Measurements from ENCODE around the gene CACNA1C.

CACNA1C gene

DNA sequence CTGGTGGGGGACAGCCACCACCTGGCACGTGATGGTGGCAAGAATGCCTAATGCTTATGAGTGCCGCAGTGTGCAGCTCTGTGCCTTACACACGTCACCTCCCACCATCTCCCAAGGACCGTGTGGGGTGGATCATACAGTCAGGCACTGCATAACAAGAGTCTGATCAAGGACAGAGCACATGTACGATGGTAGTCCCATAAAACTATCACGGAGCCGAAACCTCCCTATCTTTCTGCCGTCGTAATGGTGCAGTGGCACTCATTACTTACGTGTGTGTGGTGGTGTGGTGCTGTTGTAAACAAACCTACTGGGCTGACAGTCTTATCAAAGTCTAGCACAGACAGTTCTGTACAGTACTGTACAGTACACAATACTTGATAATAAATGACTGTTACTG lies 89.3 kb downstream of the CACNA1C start:
- no peak for DNase-seq

DNA sequence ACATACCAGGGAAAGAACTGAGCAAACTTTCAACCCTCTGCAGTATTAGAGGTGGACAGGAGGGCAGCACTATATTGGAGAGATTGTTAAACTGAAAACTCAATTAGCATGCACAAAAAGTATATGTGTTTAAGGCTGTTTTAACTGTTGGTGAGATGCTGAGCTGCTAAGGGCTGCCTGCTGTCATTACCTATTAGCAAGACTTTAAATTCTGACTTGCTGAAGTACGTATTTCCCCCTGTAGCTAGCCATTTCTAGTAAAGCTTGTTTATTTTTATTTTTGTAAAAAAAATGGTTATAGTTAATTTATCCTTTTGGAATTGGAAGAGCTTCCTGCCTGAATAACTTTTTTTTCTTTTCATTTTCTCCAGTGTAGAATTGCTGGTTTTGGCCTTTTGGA lies 92.2 kb downstream of the CACNA1C start:
- DNase-seq = no peak

DNA sequence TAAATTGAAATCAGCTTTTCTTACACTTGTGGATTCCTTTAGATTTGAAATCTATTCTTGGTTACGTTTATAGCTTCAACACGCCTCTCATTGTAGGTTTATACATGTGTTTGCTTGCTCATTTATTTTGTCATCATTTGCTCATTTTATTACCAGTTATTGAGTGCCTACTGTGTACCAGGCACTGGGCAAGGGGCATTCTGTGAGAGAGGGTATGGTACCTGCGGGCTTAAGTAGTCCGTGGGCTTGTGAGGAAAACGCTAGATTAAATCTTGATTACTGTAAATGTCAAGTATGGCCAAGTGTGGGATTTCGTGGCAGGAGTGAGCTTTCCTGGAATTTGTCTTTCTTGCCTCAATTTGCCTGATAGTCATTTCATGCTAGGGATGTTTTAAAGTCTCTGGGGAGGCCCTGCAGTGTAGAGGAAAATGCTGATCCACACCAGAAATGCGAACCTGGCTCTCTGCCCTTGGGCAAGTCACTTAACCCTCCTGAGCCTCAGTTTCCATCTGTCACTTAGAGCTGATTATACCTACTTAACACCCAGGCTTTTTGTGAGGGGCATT lies 92.7 kb downstream of the CACNA1C start:
- no peak for DNase-seq

- no peak for DNase-seq
These were observed 94.5 kb downstream of the CACNA1C start for GRCh38 chr12:2147335-2147734.

- DNase-seq = no peak
These were observed 96.3 kb downstream of the CACNA1C start for GRCh38 chr12:2149091-2149490.

DNA sequence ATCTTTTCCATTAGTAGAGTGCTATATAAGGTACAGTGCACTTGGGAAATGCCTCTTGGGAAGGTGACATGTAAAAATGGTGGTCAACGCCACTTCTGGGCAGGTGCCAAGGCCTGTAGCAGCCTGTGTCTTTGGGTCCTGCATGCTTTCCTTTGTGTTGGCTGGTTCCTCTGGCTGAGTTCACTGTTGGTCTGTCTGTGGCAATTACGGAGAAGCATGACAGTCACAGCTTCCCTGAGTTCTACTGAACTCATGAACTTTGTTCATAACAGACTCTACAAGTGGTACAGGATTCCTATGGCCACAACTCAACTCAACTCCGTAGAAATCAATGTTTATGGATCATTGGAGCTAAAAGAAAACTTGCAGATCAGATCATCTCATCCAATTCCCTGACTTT lies 98.0 kb downstream of the CACNA1C start:
- DNase-seq = no peak

GRCh38 chr12:2151391-2151790 lies 98.6 kb downstream of the CACNA1C start:
- peak; percentile 24 for DNase-seq

- DNase-seq = no peak
These were observed 99.3 kb downstream of the CACNA1C start for GRCh38 chr12:2152134-2152533.

- DNase-seq = no peak
These were observed 101.3 kb downstream of the CACNA1C start for GRCh38 chr12:2154050-2154449.

GRCh38 chr12:2154521-2154920 lies 101.7 kb downstream of the CACNA1C start:
- no peak for DNase-seq

DNA sequence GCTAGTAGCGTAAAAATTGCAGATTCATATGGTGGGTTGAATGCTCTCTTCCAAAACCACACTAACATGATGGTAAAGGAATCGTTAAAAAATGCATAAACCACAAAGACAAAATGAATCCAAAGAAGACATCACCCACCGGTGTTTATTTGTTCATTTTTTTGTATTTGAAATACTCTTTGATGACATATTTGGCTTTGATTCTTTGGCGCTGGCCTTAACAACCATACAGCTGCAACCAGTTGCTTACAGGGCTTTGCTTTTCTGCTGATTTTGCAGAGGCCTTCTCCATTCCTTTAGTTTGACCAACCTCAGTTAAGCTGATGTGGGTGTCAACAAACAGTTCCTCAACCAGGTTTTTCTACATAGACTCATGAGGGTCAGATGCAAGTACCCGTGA lies 103.5 kb downstream of the CACNA1C start:
- no peak for DNase-seq

- peak; percentile 82 for DNase-seq
These were observed 107.3 kb downstream of the CACNA1C start for GRCh38 chr12:2160043-2160442.

GRCh38 chr12:2161473-2161872 lies 108.7 kb downstream of the CACNA1C start:
- no peak for DNase-seq

DNA sequence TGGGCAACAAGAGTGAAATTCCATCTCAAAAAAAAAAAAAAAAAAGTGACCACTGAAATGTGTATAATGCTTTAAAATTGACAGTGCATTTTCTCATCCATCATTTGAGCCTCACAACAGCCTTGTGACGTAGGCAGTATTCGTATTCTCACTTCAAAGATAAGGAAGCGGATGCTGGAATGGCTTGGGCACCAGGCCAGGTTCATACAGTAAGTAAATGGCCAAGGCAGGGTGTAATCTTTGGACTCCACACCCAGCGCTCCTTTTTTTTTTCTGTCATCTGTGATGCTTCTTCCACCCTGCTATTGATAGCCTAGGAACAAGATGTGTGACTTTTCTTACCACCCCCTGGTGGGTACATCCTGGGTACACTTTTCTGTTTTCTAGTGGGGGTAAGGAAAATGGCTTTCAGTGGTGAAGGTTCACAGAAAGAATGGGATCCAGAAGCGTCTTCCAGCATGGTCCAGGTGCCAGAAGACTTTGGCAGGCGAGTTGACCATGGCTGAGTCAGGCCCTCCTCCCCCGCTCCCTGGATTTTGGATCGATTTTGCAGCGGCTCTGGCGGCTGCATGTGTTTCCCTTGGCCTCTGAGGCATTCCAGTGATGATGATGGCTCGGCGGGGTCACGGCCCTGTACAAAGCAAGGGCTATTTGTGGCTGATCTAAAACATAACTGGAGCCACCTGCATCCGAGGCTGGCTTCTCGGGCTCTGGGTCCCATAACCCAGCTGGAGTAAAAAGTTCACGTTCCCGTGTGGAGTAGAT lies 110.6 kb downstream of the CACNA1C start:
- DNase-seq = no peak

GRCh38 chr12:2165021-2165420 lies 112.2 kb downstream of the CACNA1C start:
- no peak for DNase-seq

- no peak for DNase-seq
These were observed 113.1 kb downstream of the CACNA1C start for GRCh38 chr12:2165927-2166326.

DNA sequence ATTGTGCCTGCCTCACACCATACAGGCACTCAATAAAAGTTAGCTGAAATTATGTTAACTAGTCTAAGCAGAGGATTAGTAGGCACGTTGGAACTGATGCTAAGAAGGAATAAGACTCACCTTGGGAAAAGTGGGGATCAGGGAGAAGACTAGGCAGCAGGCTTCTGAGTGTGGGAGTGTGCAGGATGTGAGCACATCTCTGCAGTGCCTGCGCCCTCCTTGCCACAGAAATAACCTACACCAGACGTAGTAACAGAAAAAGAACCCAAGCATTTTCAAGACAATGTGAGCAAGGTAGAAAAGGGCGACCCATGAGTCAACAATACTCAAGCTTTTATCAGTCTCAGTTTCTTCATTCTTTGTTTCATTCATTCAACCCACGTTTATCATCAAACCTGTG lies 113.9 kb downstream of the CACNA1C start:
- DNase-seq = no peak

GRCh38 chr12:2167231-2167630 lies 114.4 kb downstream of the CACNA1C start:
- no peak for DNase-seq

DNA sequence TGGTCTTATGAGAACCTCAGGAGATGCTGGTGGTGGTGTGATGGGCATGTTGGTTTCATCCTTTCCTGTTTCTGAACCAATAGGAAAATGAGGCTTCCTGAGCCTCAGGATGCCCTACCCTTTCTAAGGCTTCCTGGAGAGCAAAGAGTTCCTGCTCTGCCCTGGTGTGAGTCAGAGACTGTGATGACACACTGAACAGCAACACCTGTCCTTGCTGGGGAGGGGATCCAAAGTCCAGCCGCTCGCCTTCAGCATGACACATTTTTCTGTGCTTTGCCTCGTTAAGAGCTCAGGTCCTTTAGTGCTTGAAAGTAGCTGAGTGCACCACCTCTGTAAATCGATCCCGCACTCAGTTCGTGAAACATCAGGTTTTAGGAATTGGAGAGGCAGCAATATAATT lies 116.0 kb downstream of the CACNA1C start:
- no peak for DNase-seq

GRCh38 chr12:2169489-2169888 lies 116.7 kb downstream of the CACNA1C start:
- DNase-seq = no peak

- no peak for DNase-seq
These were observed 117.2 kb downstream of the CACNA1C start for GRCh38 chr12:2169940-2170339.

DNA sequence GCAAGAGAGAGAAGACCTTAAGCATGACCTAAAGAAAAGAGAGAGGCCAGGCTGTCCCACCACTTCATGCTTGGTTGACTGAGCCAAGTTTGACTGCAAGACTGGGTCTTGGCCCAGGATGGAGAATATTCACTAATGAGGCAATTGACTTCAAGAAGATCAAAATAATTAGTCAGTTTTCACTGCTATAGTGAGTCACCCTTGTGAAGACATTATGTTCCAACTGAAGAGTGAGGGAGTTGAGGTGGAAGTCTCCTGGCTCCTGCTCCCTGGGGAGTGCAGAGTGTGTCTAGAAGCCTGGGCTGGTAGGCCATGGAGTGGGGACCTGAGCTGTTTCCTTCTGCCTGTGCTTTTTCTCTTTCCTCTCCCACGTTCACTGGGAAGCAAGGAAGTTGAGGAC lies 117.6 kb downstream of the CACNA1C start:
- no peak for DNase-seq

GRCh38 chr12:2171672-2172426 lies 119.1 kb downstream of the CACNA1C start:
- no peak for DNase-seq

Measured in DMS153 (cell line).